ENCODE data around the gene UBE2Q2.
"Not testable (repeated sequence)": the region's sequence is repeated elsewhere in the genome, so short reads cannot be mapped to it uniquely, and the experiment has no call there.

- TF ChIP-seq CTCF (IDR thresholded peaks at IDR 0.05); E2F1 (CRISPR knock-in tag; IDR thresholded peaks at IDR 0.05); ATF3 (CRISPR knock-in tag; conservative IDR thresholded peaks at IDR 0.05); GABPB1 (CRISPR knock-in tag; IDR thresholded peaks at IDR 0.05); USF2 (CRISPR knock-in tag; IDR thresholded peaks at IDR 0.05); ZBTB43 (CRISPR knock-in tag; IDR thresholded peaks at IDR 0.05); IRF1 (CRISPR knock-in tag; IDR thresholded peaks at IDR 0.05); USF1 (CRISPR knock-in tag; IDR thresholded peaks at IDR 0.05); FOXK1 (CRISPR knock-in tag; IDR thresholded peaks at IDR 0.05); ZNF416 (CRISPR knock-in tag; IDR thresholded peaks at IDR 0.05); FOXJ3 (CRISPR knock-in tag; IDR thresholded peaks at IDR 0.05; ENCODE audit: borderline replicate concordance); NR2C2 (CRISPR knock-in tag; IDR thresholded peaks at IDR 0.05); ETV6 (CRISPR knock-in tag; IDR thresholded peaks at IDR 0.05); NR3C1 (CRISPR knock-in tag; conservative IDR thresholded peaks at IDR 0.05; ENCODE audit: low read depth): not testable (repeated sequence)
Observed at GRCh38 chr15:75871589-75871988, 28.3 kb downstream of the UBE2Q2 start.

All from WTC11 (cell line).